GM12878 (cell line): Measurements from ENCODE around the gene RER1.

ENCODE experiments used
- BRCA1 ChIP-seq: IDR thresholded peaks from 2 replicates; pipeline ENCODE4 v1.6.1; 2011; ENCODE audit warnings: low read depth, low read length, improper control_type of control experiment
- CHD4 ChIP-seq: fragments of 200-600 bp; sonication (generic); IDR thresholded peaks from 2 replicates; pipeline ENCODE4 v1.6.1; 2016; ENCODE audit warnings: mild to moderate bottlenecking
- DPF2 ChIP-seq: fragments of 450-650 bp; IDR thresholded peaks from 2 replicates; pipeline ENCODE4 v1.6.1; 2017; ENCODE audit warnings: mild to moderate bottlenecking
- EZH2 ChIP-seq: IDR thresholded peaks from 2 replicates; pipeline ENCODE4 v1.6.1; 2012; ENCODE audit warnings: low read depth, mild to moderate bottlenecking, control low read depth, inconsistent platforms, low read length, borderline replicate concordance; ENCODE audit not compliant: control insufficient read depth
- FOS ChIP-seq: IDR thresholded peaks from 3 replicates; pipeline ENCODE4 v1.6.1; 2011; ENCODE audit warnings: borderline replicate concordance; ENCODE audit not compliant: insufficient read length; ENCODE audit errors: extremely low read depth
- HDGF ChIP-seq: fragments of 450-650 bp; IDR thresholded peaks from 2 replicates; pipeline ENCODE4 v1.6.1; 2016; ENCODE audit warnings: antibody characterized with exemption
- NFYA ChIP-seq: IDR thresholded peaks from 2 replicates; pipeline ENCODE4 v1.6.1; 2011; ENCODE audit warnings: low read depth, mild to moderate bottlenecking, low read length, improper control_type of control experiment, borderline replicate concordance
- NFYB ChIP-seq: IDR thresholded peaks from 2 replicates; pipeline ENCODE4 v1.6.1; 2011; ENCODE audit warnings: low read depth, mild to moderate bottlenecking, low read length, improper control_type of control experiment, moderate library complexity; ENCODE audit not compliant: insufficient read depth
- RCOR1 ChIP-seq: conservative IDR thresholded peaks from 2 replicates; pipeline ENCODE4 v1.6.1; 2012; ENCODE audit warnings: low read depth, low read length, improper control_type of control experiment
- SMC3 ChIP-seq: IDR thresholded peaks from 2 replicates; pipeline ENCODE4 v1.6.1; 2011; ENCODE audit warnings: low read length, improper control_type of control experiment, borderline replicate concordance
- TF ChIP-seq, protein P1 (sequence below), 3 experiments: IDR thresholded peaks in 2 of 3; conservative IDR thresholded peaks in 1 of 3; 2 replicates each; pipeline ENCODE4 v1.5.1; 2011; ENCODE audit warnings: low read depth in 3 of 3, low read length in 3 of 3, mild to moderate bottlenecking in 3 of 3, control low read depth in 2 of 3, moderate library complexity in 2 of 3, inconsistent platforms in 1 of 3, mixed read lengths in 1 of 3; ENCODE audit not compliant: control insufficient read depth in 2 of 3, insufficient read depth in 1 of 3; ENCODE audit errors: extremely low read depth in 1 of 3
- TF ChIP-seq, protein P2 (sequence below): IDR thresholded peaks from 2 replicates; pipeline ENCODE4 v1.6.1; 2012; ENCODE audit warnings: mild to moderate bottlenecking, low read depth, low read length
- TF ChIP-seq, protein P3 (sequence below): IDR thresholded peaks from 2 replicates; pipeline ENCODE4 v1.6.1; 2011; ENCODE audit warnings: low read depth, mild to moderate bottlenecking, low read length, moderate library complexity, borderline replicate concordance; ENCODE audit errors: extremely low read depth
- TF ChIP-seq, protein P4 (sequence below): IDR thresholded peaks from 2 replicates; pipeline ENCODE4 v1.6.1; 2012; ENCODE audit warnings: improper control_type of control experiment, low read depth, low read length; ENCODE audit not compliant: insufficient replicate concordance

DNA sequence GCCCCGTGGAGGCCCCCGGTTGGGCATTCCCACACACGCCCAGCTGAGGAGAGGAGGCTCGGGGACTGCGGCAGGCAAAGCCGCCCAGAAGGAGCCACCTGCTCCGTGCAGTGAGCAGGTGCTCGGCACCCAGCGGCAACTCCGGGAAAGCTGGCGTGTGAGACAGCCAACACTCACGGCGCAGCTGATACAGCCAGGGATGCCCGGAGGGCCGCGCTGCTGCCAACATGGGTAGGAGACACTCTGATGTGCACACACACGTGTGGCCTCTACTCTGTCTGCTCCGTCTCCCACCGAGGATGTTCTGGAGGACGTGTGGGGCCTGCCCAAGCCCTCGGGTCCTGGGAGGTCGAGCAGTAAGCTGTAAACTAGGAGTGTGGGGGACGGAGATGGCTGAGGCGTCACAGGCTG lies 13.2 kb upstream of the RER1 start:
- TF ChIP-seq DPF2 (no peak), EZH2 (no peak), NFYB (no peak), NFYA (no peak), CHD4 (no peak), RCOR1 (no peak), SMC3 (no peak), BRCA1 (no peak), FOS (no peak), HDGF (no peak)
- TF ChIP-seq, protein P1, sequence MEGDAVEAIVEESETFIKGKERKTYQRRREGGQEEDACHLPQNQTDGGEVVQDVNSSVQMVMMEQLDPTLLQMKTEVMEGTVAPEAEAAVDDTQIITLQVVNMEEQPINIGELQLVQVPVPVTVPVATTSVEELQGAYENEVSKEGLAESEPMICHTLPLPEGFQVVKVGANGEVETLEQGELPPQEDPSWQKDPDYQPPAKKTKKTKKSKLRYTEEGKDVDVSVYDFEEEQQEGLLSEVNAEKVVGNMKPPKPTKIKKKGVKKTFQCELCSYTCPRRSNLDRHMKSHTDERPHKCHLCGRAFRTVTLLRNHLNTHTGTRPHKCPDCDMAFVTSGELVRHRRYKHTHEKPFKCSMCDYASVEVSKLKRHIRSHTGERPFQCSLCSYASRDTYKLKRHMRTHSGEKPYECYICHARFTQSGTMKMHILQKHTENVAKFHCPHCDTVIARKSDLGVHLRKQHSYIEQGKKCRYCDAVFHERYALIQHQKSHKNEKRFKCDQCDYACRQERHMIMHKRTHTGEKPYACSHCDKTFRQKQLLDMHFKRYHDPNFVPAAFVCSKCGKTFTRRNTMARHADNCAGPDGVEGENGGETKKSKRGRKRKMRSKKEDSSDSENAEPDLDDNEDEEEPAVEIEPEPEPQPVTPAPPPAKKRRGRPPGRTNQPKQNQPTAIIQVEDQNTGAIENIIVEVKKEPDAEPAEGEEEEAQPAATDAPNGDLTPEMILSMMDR (IDR thresholded peaks at IDR 0.05 in 2 of 3, conservative IDR thresholded peaks at IDR 0.05 in 1 of 3; ENCODE audit: control insufficient read depth in 2 of 3, extremely low read depth in 1 of 3, insufficient read depth in 1 of 3, low read depth in 3 of 3, low read length in 3 of 3) = no peak
- TF ChIP-seq, protein P2, sequence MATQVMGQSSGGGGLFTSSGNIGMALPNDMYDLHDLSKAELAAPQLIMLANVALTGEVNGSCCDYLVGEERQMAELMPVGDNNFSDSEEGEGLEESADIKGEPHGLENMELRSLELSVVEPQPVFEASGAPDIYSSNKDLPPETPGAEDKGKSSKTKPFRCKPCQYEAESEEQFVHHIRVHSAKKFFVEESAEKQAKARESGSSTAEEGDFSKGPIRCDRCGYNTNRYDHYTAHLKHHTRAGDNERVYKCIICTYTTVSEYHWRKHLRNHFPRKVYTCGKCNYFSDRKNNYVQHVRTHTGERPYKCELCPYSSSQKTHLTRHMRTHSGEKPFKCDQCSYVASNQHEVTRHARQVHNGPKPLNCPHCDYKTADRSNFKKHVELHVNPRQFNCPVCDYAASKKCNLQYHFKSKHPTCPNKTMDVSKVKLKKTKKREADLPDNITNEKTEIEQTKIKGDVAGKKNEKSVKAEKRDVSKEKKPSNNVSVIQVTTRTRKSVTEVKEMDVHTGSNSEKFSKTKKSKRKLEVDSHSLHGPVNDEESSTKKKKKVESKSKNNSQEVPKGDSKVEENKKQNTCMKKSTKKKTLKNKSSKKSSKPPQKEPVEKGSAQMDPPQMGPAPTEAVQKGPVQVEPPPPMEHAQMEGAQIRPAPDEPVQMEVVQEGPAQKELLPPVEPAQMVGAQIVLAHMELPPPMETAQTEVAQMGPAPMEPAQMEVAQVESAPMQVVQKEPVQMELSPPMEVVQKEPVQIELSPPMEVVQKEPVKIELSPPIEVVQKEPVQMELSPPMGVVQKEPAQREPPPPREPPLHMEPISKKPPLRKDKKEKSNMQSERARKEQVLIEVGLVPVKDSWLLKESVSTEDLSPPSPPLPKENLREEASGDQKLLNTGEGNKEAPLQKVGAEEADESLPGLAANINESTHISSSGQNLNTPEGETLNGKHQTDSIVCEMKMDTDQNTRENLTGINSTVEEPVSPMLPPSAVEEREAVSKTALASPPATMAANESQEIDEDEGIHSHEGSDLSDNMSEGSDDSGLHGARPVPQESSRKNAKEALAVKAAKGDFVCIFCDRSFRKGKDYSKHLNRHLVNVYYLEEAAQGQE = no peak
- TF ChIP-seq, protein P3, sequence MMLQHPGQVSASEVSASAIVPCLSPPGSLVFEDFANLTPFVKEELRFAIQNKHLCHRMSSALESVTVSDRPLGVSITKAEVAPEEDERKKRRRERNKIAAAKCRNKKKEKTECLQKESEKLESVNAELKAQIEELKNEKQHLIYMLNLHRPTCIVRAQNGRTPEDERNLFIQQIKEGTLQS = no peak
- TF ChIP-seq, protein P4, sequence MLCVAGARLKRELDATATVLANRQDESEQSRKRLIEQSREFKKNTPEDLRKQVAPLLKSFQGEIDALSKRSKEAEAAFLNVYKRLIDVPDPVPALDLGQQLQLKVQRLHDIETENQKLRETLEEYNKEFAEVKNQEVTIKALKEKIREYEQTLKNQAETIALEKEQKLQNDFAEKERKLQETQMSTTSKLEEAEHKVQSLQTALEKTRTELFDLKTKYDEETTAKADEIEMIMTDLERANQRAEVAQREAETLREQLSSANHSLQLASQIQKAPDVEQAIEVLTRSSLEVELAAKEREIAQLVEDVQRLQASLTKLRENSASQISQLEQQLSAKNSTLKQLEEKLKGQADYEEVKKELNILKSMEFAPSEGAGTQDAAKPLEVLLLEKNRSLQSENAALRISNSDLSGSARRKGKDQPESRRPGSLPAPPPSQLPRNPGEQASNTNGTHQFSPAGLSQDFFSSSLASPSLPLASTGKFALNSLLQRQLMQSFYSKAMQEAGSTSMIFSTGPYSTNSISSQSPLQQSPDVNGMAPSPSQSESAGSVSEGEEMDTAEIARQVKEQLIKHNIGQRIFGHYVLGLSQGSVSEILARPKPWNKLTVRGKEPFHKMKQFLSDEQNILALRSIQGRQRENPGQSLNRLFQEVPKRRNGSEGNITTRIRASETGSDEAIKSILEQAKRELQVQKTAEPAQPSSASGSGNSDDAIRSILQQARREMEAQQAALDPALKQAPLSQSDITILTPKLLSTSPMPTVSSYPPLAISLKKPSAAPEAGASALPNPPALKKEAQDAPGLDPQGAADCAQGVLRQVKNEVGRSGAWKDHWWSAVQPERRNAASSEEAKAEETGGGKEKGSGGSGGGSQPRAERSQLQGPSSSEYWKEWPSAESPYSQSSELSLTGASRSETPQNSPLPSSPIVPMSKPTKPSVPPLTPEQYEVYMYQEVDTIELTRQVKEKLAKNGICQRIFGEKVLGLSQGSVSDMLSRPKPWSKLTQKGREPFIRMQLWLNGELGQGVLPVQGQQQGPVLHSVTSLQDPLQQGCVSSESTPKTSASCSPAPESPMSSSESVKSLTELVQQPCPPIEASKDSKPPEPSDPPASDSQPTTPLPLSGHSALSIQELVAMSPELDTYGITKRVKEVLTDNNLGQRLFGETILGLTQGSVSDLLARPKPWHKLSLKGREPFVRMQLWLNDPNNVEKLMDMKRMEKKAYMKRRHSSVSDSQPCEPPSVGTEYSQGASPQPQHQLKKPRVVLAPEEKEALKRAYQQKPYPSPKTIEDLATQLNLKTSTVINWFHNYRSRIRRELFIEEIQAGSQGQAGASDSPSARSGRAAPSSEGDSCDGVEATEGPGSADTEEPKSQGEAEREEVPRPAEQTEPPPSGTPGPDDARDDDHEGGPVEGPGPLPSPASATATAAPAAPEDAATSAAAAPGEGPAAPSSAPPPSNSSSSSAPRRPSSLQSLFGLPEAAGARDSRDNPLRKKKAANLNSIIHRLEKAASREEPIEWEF = no peak
